Naive thymus-derived CD4-positive, alpha-beta T cell (primary cell): ENCODE data around the gene FAM174C. TPM values are rescaled to one million over a fixed set of nuclear protein-coding genes. Genes with fewer than 3 reads are reported as not detected.

Experiments
- ATAC-seq: fragments of 150-1000 bp; cut with Tn5 transposase; 2 replicates; pipeline ENCODE4 v1.10.0; 2021; ENCODE audit warnings: mild to moderate bottlenecking, moderate library complexity
- CTCF ChIA-PET: fragments of 350-600 bp; sonication (Branson Sonifier 250); formaldehyde crosslinking; loops from one replicate; lab custom pipeline; 2021; ENCODE audit warnings: antibody characterized with exemption; lab: Charles Lee
- POLR2A ChIA-PET: fragments of 350-600 bp; sonication (Branson Sonifier 250); formaldehyde crosslinking; loops from one replicate; lab custom pipeline; 2021; ENCODE audit warnings: antibody characterized with exemption, inconsistent platforms; lab: Charles Lee
- DNase-seq, 9 donors: peaks; one replicate each; pipeline versions ENCODE4 v3.0.0 to v3.0.0-alpha.2; 2020 to 2022; ENCODE audit warnings: mixed read lengths in 1 of 9
- H3K27ac ChIP-seq: one replicate; pipeline ENCODE4 v1.7.0; 2013; ENCODE audit warnings: mild to moderate bottlenecking, low read depth, low read length, moderate library complexity
- H3K27me3 ChIP-seq, 2 donors: one replicate each; pipeline ENCODE4 v1.7.0; 2013; ENCODE audit warnings: low read length in 2 of 2, mild to moderate bottlenecking in 2 of 2, moderate library complexity in 2 of 2; ENCODE audit not compliant: control insufficient read depth in 2 of 2, insufficient read depth in 2 of 2
- H3K36me3 ChIP-seq, 3 experiments: 1 replicate in 2 of 3; 2 replicates in 1 of 3; pipeline ENCODE4 v1.7.0; 2013; ENCODE audit warnings: low read length in 3 of 3, mild to moderate bottlenecking in 3 of 3, moderate library complexity in 1 of 3; ENCODE audit not compliant: insufficient read depth in 3 of 3, control insufficient read depth in 2 of 3
- H3K4me1 ChIP-seq, 2 donors: one replicate each; pipeline ENCODE4 v1.7.0; 2013; ENCODE audit warnings: low read length in 2 of 2, mild to moderate bottlenecking in 2 of 2, moderate library complexity in 1 of 2; ENCODE audit not compliant: control insufficient read depth in 2 of 2, insufficient read depth in 2 of 2
- H3K4me3 ChIP-seq: 2 replicates; pipeline ENCODE4 v1.7.0; 2013; ENCODE audit warnings: mild to moderate bottlenecking, low read length
- H3K9me3 ChIP-seq, 3 experiments: 1 replicate in 2 of 3; 2 replicates in 1 of 3; pipeline ENCODE4 v1.7.0; 2013; ENCODE audit warnings: low read length in 3 of 3; ENCODE audit not compliant: control insufficient read depth in 2 of 3
- H3K27ac Mint-ChIP-seq, 9 donors: one replicate each; pipeline ENCODE4 v1.8.0; 2020 to 2022; ENCODE audit warnings: mixed read lengths in 9 of 9, mild to moderate bottlenecking in 8 of 9, moderate library complexity in 5 of 9, inconsistent platforms in 2 of 9
- H3K27me3 Mint-ChIP-seq, 5 donors: one replicate each; pipeline ENCODE4 v1.8.0; 2021 to 2022; ENCODE audit warnings: mixed read lengths in 5 of 5, mild to moderate bottlenecking in 1 of 5
- H3K36me3 Mint-ChIP-seq, 5 donors: one replicate each; pipeline ENCODE4 v1.8.0; 2020 to 2022; ENCODE audit warnings: mixed read lengths in 5 of 5, mild to moderate bottlenecking in 3 of 5, inconsistent platforms in 1 of 5
- H3K4me1 Mint-ChIP-seq, 7 donors: one replicate each; pipeline ENCODE4 v1.8.0; 2020 to 2022; ENCODE audit warnings: mixed read lengths in 7 of 7, mild to moderate bottlenecking in 3 of 7, inconsistent platforms in 1 of 7
- H3K4me3 Mint-ChIP-seq, 10 donors: one replicate each; pipeline ENCODE4 v1.8.0; 2020 to 2022; ENCODE audit warnings: mild to moderate bottlenecking in 10 of 10, mixed read lengths in 10 of 10, moderate library complexity in 6 of 10, inconsistent platforms in 2 of 10
- H3K9me3 Mint-ChIP-seq, 11 donors: one replicate each; pipeline ENCODE4 v1.8.0; 2020 to 2022; ENCODE audit warnings: mixed read lengths in 11 of 11, mild to moderate bottlenecking in 4 of 11, inconsistent platforms in 1 of 11, moderate library complexity in 1 of 11
- intact Hi-C, 2 donors: fragments of 100-400 bp; cut with micrococcal nuclease; formaldehyde crosslinking; loops; one replicate each; pipeline ENCODE4 v1.15.1; 2023
- polyA plus RNA-seq, 2 donors: library from polyadenylated mRNA; unstranded; fragments of 300-500 nt; fragmentation: Illumina TruSeq; gene quantifications; one replicate each; pipeline ENCODE4 v1.2.3, GENCODE V29; 2021
- total RNA-seq, 6 experiments: library from RNA in 5 of 6; stranded (reverse) in 5 of 6; gene quantifications; 1 replicate in 5 of 6; 2 replicates in 1 of 6; pipeline ENCODE4 v1.2.3 and lab custom pipeline; 2021 to 2026

Gene FAM174C
- total and polyA plus RNA-seq, 7 experiments from 2014 or later: 31.7 to 78.8 (median 50.0) TPM

DNA sequence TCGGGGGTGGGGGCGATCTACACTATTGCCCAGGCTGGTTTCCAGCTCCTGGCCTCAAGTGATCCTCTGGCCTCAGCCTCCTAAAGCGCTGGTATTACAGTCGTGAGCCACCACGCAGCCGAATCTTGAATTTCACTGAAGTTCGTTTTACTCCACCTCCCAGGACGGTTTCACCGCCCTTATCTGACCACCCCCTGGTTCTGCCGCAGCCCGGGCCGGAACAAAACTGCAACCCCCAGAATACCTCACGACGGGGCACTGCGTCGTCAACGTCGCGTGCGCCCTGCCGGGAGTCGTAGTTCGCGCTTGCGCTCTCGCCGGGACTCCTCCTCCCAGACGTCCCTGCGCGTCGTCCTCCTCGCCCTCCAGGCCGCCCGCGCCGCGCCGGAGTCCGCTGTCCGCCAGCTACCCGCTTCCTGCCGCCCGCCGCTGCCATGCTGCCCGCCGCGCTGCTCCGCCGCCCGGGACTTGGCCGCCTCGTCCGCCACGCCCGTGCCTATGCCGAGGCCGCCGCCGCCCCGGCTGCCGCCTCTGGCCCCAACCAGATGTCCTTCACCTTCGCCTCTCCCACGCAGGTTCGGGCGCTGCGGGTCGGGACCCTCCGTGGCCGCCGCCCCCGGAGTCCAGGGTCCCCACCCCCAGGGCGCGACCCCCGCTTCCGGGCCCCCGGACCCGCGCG lies 33.8 kb upstream of the FAM174C start, which contains the start of gene ATP5F1D:
Gene ATP5F1D (plus strand): TSS at position 335 of the 679 bp plus-strand sequence. CDS start 100 bp downstream, at position 435.
- H3K27me3 ChIP-seq: no peaks in the 10 kb centered on the region
- Mint-ChIP-seq H3K27ac (peak within 1 kb of the TSS; percentile 81 to 96 (median 93)), H3K9me3 (peaks cover 0 to 3% (median 0%) of the 10 kb centered on the region in 11 donors), H3K4me1 (peaks cover 16 to 47% (median 25%) of the 10 kb centered on the region in 7 donors), H3K4me3 (peak within 1 kb of the TSS; percentile 86 to 96 (median 90)), H3K36me3 (peaks cover 0 to 2% (median 0%) of the 10 kb centered on the region in 5 donors), H3K27me3 (peaks cover 4 to 18% (median 9%) of the 10 kb centered on the region in 5 donors)
- POLR2A ChIA-PET: interaction anchor here (0.6 to 7.7 kb wide), 5 partner anchors 21 to 378 kb away, joined by 3 to 366 read pairs (median 3); partner anchors contain the start of genes CIRBP and FAM174C
- CTCF ChIA-PET: interaction anchor here (1.3 kb wide), 1 partner anchor 25 kb away, joined by 3 read pairs; no protein-coding TSS in a partner anchor
- peak within 1 kb of the TSS; percentile 57 for H3K4me3 ChIP-seq
- no peaks in the 10 kb centered on the region for H3K36me3 ChIP-seq
- ATAC-seq (peak; percentile 74), DNase-seq (peak; percentile 76 to 91 (median 85))
- intact Hi-C loops: loop anchor here (1.0 to 10.0 kb wide), 14 partner anchors 28 to 577 kb away; partner anchors contain the start of genes RNU6-2 (in 2 of the 2), TMEM259 (in 2 of the 2), ARHGAP45 (in 1 of the 2) and CIRBP (in 1 of the 2)
- H3K27ac ChIP-seq: peak within 1 kb of the TSS; percentile 82
- no peaks in the 10 kb centered on the region for H3K9me3 ChIP-seq
- peaks cover 29 to 33% of the 10 kb centered on the region in 2 donors for H3K4me1 ChIP-seq

DNA sequence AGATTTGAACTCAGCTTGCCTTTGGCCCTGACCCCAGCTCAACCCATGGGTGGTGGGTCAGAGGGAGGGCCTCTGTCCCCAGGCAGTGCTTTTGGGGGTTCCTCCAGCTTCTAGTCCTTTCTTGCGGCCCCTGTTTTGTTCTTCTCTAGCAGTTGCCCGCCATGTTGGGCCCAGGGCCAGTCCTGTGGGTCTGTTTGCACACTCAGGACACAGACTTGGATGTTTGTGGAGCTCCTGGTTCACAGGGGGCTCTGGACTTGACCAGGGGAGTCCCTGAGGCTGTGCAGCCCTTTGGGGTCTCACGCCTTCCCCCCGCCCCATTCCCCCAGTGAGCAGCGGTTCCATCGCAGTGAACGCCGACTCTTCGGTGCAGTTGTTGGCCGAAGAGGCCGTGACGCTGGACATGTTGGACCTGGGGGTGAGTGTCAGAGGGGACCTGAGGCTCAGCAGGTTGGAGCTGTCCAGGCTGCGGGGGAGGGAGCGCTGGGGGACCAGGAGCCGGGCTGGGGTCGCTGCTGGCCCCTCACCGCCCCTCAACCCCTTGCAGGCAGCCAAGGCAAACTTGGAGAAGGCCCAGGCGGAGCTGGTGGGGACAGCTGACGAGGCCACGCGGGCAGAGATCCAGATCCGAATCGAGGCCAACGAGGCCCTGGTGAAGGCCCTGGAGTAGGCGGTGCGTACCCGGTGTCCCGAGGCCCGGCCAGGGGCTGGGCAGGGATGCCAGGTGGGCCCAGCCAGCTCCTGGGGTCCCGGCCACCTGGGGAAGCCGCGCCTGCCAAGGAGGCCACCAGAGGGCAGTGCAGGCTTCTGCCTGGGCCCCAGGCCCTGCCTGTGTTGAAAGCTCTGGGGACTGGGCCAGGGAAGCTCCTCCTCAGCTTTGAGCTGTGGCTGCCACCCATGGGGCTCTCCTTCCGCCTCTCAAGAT lies 31.3 kb upstream of the FAM174C start:
- peaks cover 0 to 10% (median 0%) of the 10 kb centered on the region in 5 donors for H3K27me3 Mint-ChIP-seq
- peak overlapping the region in 8 of 9 donors; percentile 61 to 94 (median 80) for H3K27ac Mint-ChIP-seq
- peaks cover 7 to 37% (median 15%) of the 10 kb centered on the region in 7 donors for H3K4me1 Mint-ChIP-seq
- POLR2A ChIA-PET: interaction anchor here (0.6 to 7.7 kb wide), 14 partner anchors 9 to 538 kb away, joined by 3 to 366 read pairs (median 3); partner anchors contain the start of genes ARHGAP45, CIRBP and FAM174C
- no peaks in the 10 kb centered on the region for H3K9me3 ChIP-seq
- peak overlapping the region; percentile 42 for H3K27ac ChIP-seq
- no peaks in the 10 kb centered on the region for H3K27me3 ChIP-seq
- H3K4me1 ChIP-seq: peaks cover 29 to 33% of the 10 kb centered on the region in 2 donors
- H3K36me3 ChIP-seq: no peaks in the 10 kb centered on the region
- DNase-seq (peak; percentile 75 to 88 (median 83)), ATAC-seq (peak; percentile 56)
- peak overlapping the region in 8 of 10 donors; percentile 19 to 87 (median 62) for H3K4me3 Mint-ChIP-seq
- CTCF ChIA-PET: interaction anchor here (0.6 to 4.8 kb wide), 20 partner anchors 9 to 213 kb away, joined by 3 to 164 read pairs (median 6); partner anchors contain the start of genes CIRBP, FAM174C and NDUFS7
- H3K9me3 Mint-ChIP-seq: peaks cover 0 to 3% (median 0%) of the 10 kb centered on the region in 11 donors
- intact Hi-C loops: loop anchor here (1.0 to 10.0 kb wide), 7 partner anchors 22 to 579 kb away; partner anchors contain the start of genes DAZAP1 (in 1 of the 2), GAMT (in 1 of the 2), PTBP1 (in 1 of the 2) and RNF126 (in 1 of the 2)
- no peak overlapping the region for H3K4me3 ChIP-seq
- peaks cover 0 to 2% (median 0%) of the 10 kb centered on the region in 5 donors for H3K36me3 Mint-ChIP-seq

DNA sequence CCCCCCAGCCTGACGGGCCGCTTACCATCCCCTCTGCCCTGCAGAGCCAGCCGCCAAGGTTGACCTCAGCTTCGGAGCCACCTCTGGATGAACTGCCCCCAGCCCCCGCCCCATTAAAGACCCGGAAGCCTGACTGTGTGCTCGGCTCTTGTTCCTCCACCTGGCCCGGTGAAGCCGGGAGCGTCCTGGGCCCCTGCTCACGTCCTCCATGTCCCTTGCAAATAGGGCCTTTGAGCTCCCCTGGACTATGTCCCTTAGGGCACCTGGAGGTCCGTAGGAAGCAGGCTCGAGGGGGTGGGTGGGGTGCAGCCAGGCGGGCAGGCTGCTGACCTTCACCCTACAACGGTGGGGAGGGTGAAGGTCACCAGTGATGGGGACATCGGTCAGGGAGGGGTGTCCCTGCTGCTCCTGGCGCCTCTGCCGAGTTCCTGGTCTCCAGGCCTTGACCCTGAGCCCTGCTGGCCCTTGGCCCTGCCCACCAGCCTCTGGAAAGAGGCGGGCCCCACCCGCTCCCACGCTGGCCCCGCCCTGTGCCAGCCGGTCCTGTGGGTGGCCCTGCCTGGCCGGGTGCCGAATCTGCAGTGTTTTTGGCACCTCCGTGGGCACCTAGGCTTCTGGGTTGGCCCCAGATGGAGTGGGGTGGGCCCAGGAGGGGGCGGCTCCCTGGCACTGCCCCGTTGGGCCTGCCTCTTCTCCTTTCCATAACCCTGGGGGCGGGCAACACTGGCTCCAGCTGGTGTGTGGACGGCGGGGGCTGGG lies 30.5 kb upstream of the FAM174C start:
- intact Hi-C loops: loop anchor here (1.0 to 10.0 kb wide), 7 partner anchors 21 to 580 kb away; partner anchors contain the start of genes DAZAP1 (in 1 of the 2), GAMT (in 1 of the 2), PTBP1 (in 1 of the 2) and RNF126 (in 1 of the 2)
- DNase-seq: peak in 1 of 9 donors; percentile 28
- Histone ChIP-seq H3K36me3 (no peaks in the 10 kb centered on the region), H3K27me3 (no peaks in the 10 kb centered on the region), H3K4me1 (peaks cover 29 to 33% of the 10 kb centered on the region in 2 donors), H3K27ac (peak overlapping the region; percentile 42), H3K4me3 (no peak overlapping the region), H3K9me3 (no peaks in the 10 kb centered on the region)
- Mint-ChIP-seq H3K36me3 (peaks cover 0 to 2% (median 0%) of the 10 kb centered on the region in 5 donors), H3K9me3 (peaks cover 0 to 5% (median 0%) of the 10 kb centered on the region in 11 donors), H3K4me3 (peak overlapping the region in 8 of 10 donors; percentile 19 to 68 (median 58)), H3K4me1 (peaks cover 7 to 32% (median 11%) of the 10 kb centered on the region in 7 donors), H3K27ac (peak overlapping the region in 8 of 9 donors; percentile 61 to 94 (median 80)), H3K27me3 (peaks cover 0 to 3% (median 0%) of the 10 kb centered on the region in 5 donors)
- CTCF ChIA-PET: interaction anchor here (0.6 to 4.8 kb wide), 17 partner anchors 8 to 214 kb away, joined by 3 to 164 read pairs (median 6); partner anchors contain the start of genes CIRBP, FAM174C and NDUFS7
- ATAC-seq: no peak
- POLR2A ChIA-PET: interaction anchor here (0.6 to 7.7 kb wide), 10 partner anchors 8 to 319 kb away, joined by 3 to 366 read pairs (median 4); partner anchors contain the start of genes ARHGAP45, CIRBP and FAM174C

DNA sequence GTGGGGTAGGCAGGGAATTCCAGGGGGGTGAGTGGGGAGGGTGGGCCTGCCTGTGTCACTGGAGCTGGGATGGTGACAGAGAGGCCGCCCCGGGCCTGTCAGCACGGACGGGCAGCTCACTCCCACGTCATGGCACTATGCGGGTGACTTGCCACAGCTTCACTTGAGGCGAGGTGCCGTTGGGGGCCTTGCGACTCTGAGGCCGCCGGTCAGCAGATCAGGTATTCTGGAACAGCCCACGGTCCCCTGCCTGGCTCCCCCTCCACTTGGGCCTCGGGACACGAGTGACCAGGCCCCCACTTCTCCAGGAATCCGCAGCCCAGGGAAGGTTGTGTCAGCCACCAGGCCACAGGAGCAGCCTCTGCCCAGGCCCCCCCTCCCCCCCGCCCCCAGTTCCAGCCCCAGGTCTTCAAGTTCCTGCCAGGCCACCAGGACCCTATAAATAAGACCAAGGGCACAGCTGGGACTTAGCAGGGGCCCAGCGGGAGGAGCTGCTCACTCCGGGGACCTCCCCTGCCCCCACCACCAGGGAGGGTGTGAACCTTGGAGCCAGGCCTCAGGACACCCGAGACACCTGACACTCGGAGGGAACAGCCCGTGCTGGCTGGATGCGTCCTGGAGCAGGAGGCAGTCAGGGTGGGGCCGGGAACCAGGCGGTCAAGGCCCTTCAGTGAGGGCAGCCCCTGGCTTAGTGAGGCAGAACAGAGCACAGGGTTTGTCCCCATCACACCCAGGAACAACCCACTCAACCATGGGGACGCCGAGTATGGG lies 29.7 kb upstream of the FAM174C start:
- intact Hi-C loops: loop anchor here (10.0 kb wide), 4 partner anchors 159 to 581 kb away; partner anchors contain the start of genes DAZAP1 (in 1 of the 2), GAMT (in 1 of the 2), PTBP1 (in 1 of the 2) and RNF126 (in 1 of the 2)
- no peak for ATAC-seq
- Mint-ChIP-seq H3K4me3 (peak overlapping the region in 2 of 10 donors; percentile 5 to 34), H3K9me3 (peaks cover 0 to 5% (median 0%) of the 10 kb centered on the region in 11 donors), H3K4me1 (peaks cover 7 to 32% (median 11%) of the 10 kb centered on the region in 7 donors), H3K27me3 (peaks cover 0 to 3% (median 0%) of the 10 kb centered on the region in 5 donors), H3K36me3 (peaks cover 0 to 2% (median 0%) of the 10 kb centered on the region in 5 donors), H3K27ac (peak overlapping the region in 1 of 9 donors; percentile 48)
- H3K27ac ChIP-seq: no peak overlapping the region
- POLR2A ChIA-PET: interaction anchor here (1.1 to 7.7 kb wide), 3 partner anchors 17 to 217 kb away, joined by 3 to 366 read pairs (median 60); partner anchors contain the start of genes CIRBP and FAM174C
- H3K4me3 ChIP-seq: no peak overlapping the region
- H3K36me3 ChIP-seq: peaks cover 0 to under 1% (median 0%) of the 10 kb centered on the region in 3 experiments
- H3K27me3 ChIP-seq: no peaks in the 10 kb centered on the region
- peaks cover 29 to 30% of the 10 kb centered on the region in 2 donors for H3K4me1 ChIP-seq
- no peaks in the 10 kb centered on the region for H3K9me3 ChIP-seq
- CTCF ChIA-PET: interaction anchor here (1.1 to 4.8 kb wide), 2 partner anchors 22 to 42 kb away, joined by 6 to 164 read pairs; partner anchors contain the start of gene CIRBP
- peak in 1 of 9 donors; percentile 31 for DNase-seq
